ENCODE data around the gene DPYSL5. TPM values are rescaled to one million over a fixed set of nuclear protein-coding genes. Genes with fewer than 3 reads are reported as not detected.
A peak's percentile ranks its signal among the peaks of the same experiment; 100 is the strongest.

DPYSL5 gene
- total and polyA plus RNA-seq, 3 donors from 2014 or later: 2.8 to 22.3 (median 5.5) TPM

GRCh38 chr2:26964446-26965130, 116.7 kb downstream of the DPYSL5 start:
- intact Hi-C loops (cut with DNase I; ENCODE audit: low total_unique reads): loop anchor here (5.0 kb wide), 2 partner anchors 48 to 123 kb away; partner anchors contain the start of gene KHK
- Histone ChIP-seq H3K27ac (no peak overlapping the region), H3K9me3 (no peaks in the 10 kb centered on the region), H3K27me3 (no peaks in the 10 kb centered on the region), H3K4me1 (peaks cover 4% of the 10 kb centered on the region), H3K4me3 (no peak overlapping the region), H3K36me3 (ENCODE audit: low read depth, missing control alignments) (no peaks in the 10 kb centered on the region)
- 57 to 61% methylated on average over 3 of the region's 3 CpGs for WGBS, 2 donors
- TF ChIP-seq CTCF (IDR thresholded peaks at IDR 0.05) (no peak), POLR2A (IDR thresholded peaks at IDR 0.05) (no peak)
- no peak for DNase-seq

- Histone ChIP-seq H3K9me3 (no peaks in the 10 kb centered on the region), H3K27ac (no peak overlapping the region), H3K4me3 (no peak overlapping the region), H3K36me3 (ENCODE audit: low read depth, missing control alignments) (no peaks in the 10 kb centered on the region), H3K4me1 (no peaks in the 10 kb centered on the region), H3K27me3 (no peaks in the 10 kb centered on the region)
- no peak for DNase-seq
- WGBS, 2 donors: 80 to 81% methylated on average over 3 of the region's 3 CpGs
- intact Hi-C loops (cut with DNase I; ENCODE audit: low total_unique reads): no loop called here
- TF ChIP-seq CTCF (IDR thresholded peaks at IDR 0.05): no peak
- TF ChIP-seq POLR2A (IDR thresholded peaks at IDR 0.05): no peak
Measured at GRCh38 chr2:26968001-26968400, 120.1 kb downstream of the DPYSL5 start.

- intact Hi-C loops (cut with DNase I; ENCODE audit: low total_unique reads): no loop called here
- Histone ChIP-seq H3K36me3 (ENCODE audit: low read depth, missing control alignments) (no peaks in the 10 kb centered on the region), H3K9me3 (no peaks in the 10 kb centered on the region), H3K27me3 (no peaks in the 10 kb centered on the region), H3K4me3 (no peak overlapping the region), H3K4me1 (no peaks in the 10 kb centered on the region), H3K27ac (no peak overlapping the region)
- TF ChIP-seq CTCF (IDR thresholded peaks at IDR 0.05): no peak
- TF ChIP-seq POLR2A (IDR thresholded peaks at IDR 0.05): no peak
- no peak for DNase-seq
- 65 to 71% methylated on average over 10 of the region's 10 CpGs for WGBS, 2 donors
Measured at GRCh38 chr2:26969077-26969844, 121.3 kb downstream of the DPYSL5 start.

GRCh38 chr2:26970244-26970927, 122.5 kb downstream of the DPYSL5 start, which contains the start of gene MAPRE3:
Gene MAPRE3 (plus strand): TSS chr2:26970637. CDS start chr2:27022219, 51,582 bp downstream.
- H3K36me3 ChIP-seq (ENCODE audit: low read depth, missing control alignments): no peaks in the 10 kb centered on the region
- DNase-seq: peak; percentile 91
- H3K9me3 ChIP-seq: no peaks in the 10 kb centered on the region
- no peaks in the 10 kb centered on the region for H3K4me1 ChIP-seq
- peak within 1 kb of the TSS; percentile 78 to 86 for H3K4me3 ChIP-seq
- H3K27ac ChIP-seq: peak within 1 kb of the TSS; percentile 40 to 73
- intact Hi-C loops (cut with DNase I; ENCODE audit: low total_unique reads): no loop called here
- H3K27me3 ChIP-seq: no peaks in the 10 kb centered on the region
- 0 to 1% methylated on average over 9 to 56 of the region's 69 CpGs for WGBS, 2 donors
- TF ChIP-seq POLR2A (IDR thresholded peaks at IDR 0.05) (no peak), CTCF (IDR thresholded peaks at IDR 0.05) (no peak)
